Keratinocyte (primary cell): ENCODE data around the gene ZNF773. TPM values are rescaled to one million over a fixed set of nuclear protein-coding genes. Genes with fewer than 3 reads are reported as not detected.

Experiments
- DNase-seq: peaks from one replicate; pipeline ENCODE4 v3.0.0-alpha.2; 2011; ENCODE audit warnings: low read depth, missing footprints, low spot score
- FAIRE-seq: peaks from 2 replicates; lab custom pipeline; 2011; peaks lifted over from hg19 to GRCh38; lab: Jason Lieb, UNC
- H2AFZ ChIP-seq: 2 replicates; pipeline ENCODE4 v1.6.0; 2012; ENCODE audit warnings: low read length, control low read depth, inconsistent platforms; ENCODE audit not compliant: control insufficient read depth
- H3K27ac ChIP-seq: 2 replicates; pipeline ENCODE4 v1.5.1; 2011; ENCODE audit warnings: low read length; ENCODE audit not compliant: control insufficient read depth, insufficient read depth
- H3K27me3 ChIP-seq: 3 replicates; pipeline ENCODE4 v1.6.0; 2011; ENCODE audit warnings: low read length; ENCODE audit not compliant: control insufficient read depth, insufficient read depth; ENCODE audit errors: extremely low read depth
- H3K36me3 ChIP-seq, 2 experiments: 2 replicates in 1 of 2; 3 replicates in 1 of 2; pipeline ENCODE4 v1.5.1; 2011; ENCODE audit warnings: low read length in 2 of 2, mild to moderate bottlenecking in 1 of 2; ENCODE audit not compliant: control insufficient read depth in 2 of 2, insufficient read depth in 2 of 2; ENCODE audit errors: extremely low read depth in 1 of 2
- H3K4me1 ChIP-seq: 3 replicates; pipeline ENCODE4 v1.5.1; 2011; ENCODE audit warnings: low read length; ENCODE audit not compliant: control insufficient read depth, insufficient read depth; ENCODE audit errors: extremely low read depth
- H3K4me2 ChIP-seq: 3 replicates; pipeline ENCODE4 v1.6.0; 2011; ENCODE audit warnings: low read depth, low read length; ENCODE audit not compliant: control insufficient read depth, insufficient read depth; ENCODE audit errors: extremely low read depth
- H3K4me3 ChIP-seq, 3 experiments: fragments of 200-600 bp in 1 of 3; sonication (generic) in 1 of 3; 2 replicates in 2 of 3; 3 replicates in 1 of 3; pipeline ENCODE4 v1.5.1; 2011 to 2016; ENCODE audit warnings: low read length in 3 of 3, mild to moderate bottlenecking in 3 of 3, control low read depth in 2 of 3, inconsistent platforms in 1 of 3, low read depth in 1 of 3, mixed read lengths in 1 of 3, mixed run types in 1 of 3, moderate library complexity in 1 of 3; ENCODE audit not compliant: control insufficient read depth in 2 of 3, insufficient read depth in 2 of 3; ENCODE audit errors: extremely low read depth in 1 of 3
- H3K79me2 ChIP-seq: 2 replicates; pipeline ENCODE4 v1.6.0; 2012; ENCODE audit warnings: low read length; ENCODE audit not compliant: control insufficient read depth, insufficient read depth
- H3K9ac ChIP-seq: 3 replicates; pipeline ENCODE4 v1.6.0; 2011; ENCODE audit warnings: low read length; ENCODE audit not compliant: control insufficient read depth, insufficient read depth; ENCODE audit errors: extremely low read depth
- H3K9me1 ChIP-seq: 3 replicates; pipeline ENCODE4 v1.6.0; 2011; ENCODE audit warnings: low read length; ENCODE audit not compliant: control insufficient read depth, insufficient read depth; ENCODE audit errors: extremely low read depth
- H3K9me3 ChIP-seq: 2 replicates; pipeline ENCODE4 v1.5.1; 2012; ENCODE audit warnings: low read depth, low read length; ENCODE audit not compliant: control insufficient read depth
- H4K20me1 ChIP-seq: 3 replicates; pipeline ENCODE4 v1.6.0; 2011; ENCODE audit warnings: low read length; ENCODE audit not compliant: control insufficient read depth, insufficient read depth; ENCODE audit errors: extremely low read depth
- CTCF ChIP-seq, 3 experiments: IDR thresholded peaks in 1 of 3; conservative IDR thresholded peaks in 1 of 3; optimal IDR thresholded peaks in 1 of 3; 2 replicates in 2 of 3; 3 replicates in 1 of 3; pipeline versions ENCODE3 to v1.5.1; 2011; ENCODE audit warnings: low read length in 3 of 3, mild to moderate bottlenecking in 3 of 3, moderate library complexity in 2 of 3, control low read depth in 1 of 3, inconsistent platforms in 1 of 3; ENCODE audit not compliant: insufficient read depth in 2 of 3; ENCODE audit errors: extremely low read depth in 1 of 3
- EZH2 ChIP-seq: IDR thresholded peaks from one replicate; pipeline ENCODE4 v1.6.1; 2012; ENCODE audit warnings: inconsistent platforms, mild to moderate bottlenecking, low read length, moderate library complexity
- dilution Hi-C: fragments of 300-500 bp; cut with MboI; formaldehyde crosslinking; loops from one replicate; pipeline ENCODE4 v1.7.0; 2020; ENCODE audit warnings: low sequenced_read_pairs; ENCODE audit not compliant: extremely low pct_ligation_motif_present
- polyA plus RNA-seq, 5 experiments: library from polyadenylated mRNA; depleted of rRNA in 3 of 5; stranded (reverse) in 3 of 5; stranded (forward) in 1 of 5; unstranded in 1 of 5; fragments of >200 nt; gene quantifications; 1 replicate in 1 of 5; 2 replicates in 3 of 5; 3 replicates in 1 of 5; pipeline versions ENCODE4 v1.2.1 to v1.2.3, GENCODE V29; 2011 to 2012; ENCODE audit warnings: missing spikeins in 2 of 5, low read depth in 1 of 5, low replicate concordance in 1 of 5

The ZNF773 gene
- polyA plus RNA-seq, 1 donor (not counting 4 experiments of a cell fraction or from before 2014, with no cell fraction given), result 5.4 TPM

- dilution Hi-C loops, result no loop called here
- Histone ChIP-seq H3K27me3 (no peaks in the 10 kb centered on the region), H3K9ac (no peak overlapping the region), H3K79me2 (peaks cover 26% of the 10 kb centered on the region), H2AFZ (no peak overlapping the region), H3K4me2 (no peak overlapping the region), H3K9me1 (no peaks in the 10 kb centered on the region), H3K4me1 (no peaks in the 10 kb centered on the region), H3K36me3 (peaks cover 24 to 26% of the 10 kb centered on the region in 2 experiments), H3K4me3 (no peak overlapping the region), H4K20me1 (no peaks in the 10 kb centered on the region), H3K9me3 (no peaks in the 10 kb centered on the region), H3K27ac (no peak overlapping the region)
- TF ChIP-seq CTCF (optimal IDR thresholded peaks at IDR 0.05 in 1 of 3, IDR thresholded peaks at IDR 0.05 in 1 of 3, conservative IDR thresholded peaks at IDR 0.05 in 1 of 3; ENCODE audit: extremely low read depth in 1 of 3, insufficient read depth in 2 of 3, low read length in 3 of 3) (no peak), EZH2 (no peak)
- DNase-seq, result no peak
- no peak for FAIRE-seq
These were observed 6.4 kb downstream of the ZNF773 start for GRCh38 chr19:57506163-57506562.

GRCh38 chr19:57511484-57511883 is 11.7 kb downstream of the ZNF773 start:
- Histone ChIP-seq H2AFZ (no peak overlapping the region), H3K27ac (no peak overlapping the region), H3K9me1 (no peaks in the 10 kb centered on the region), H3K9ac (no peak overlapping the region), H4K20me1 (no peaks in the 10 kb centered on the region), H3K4me3 (no peak overlapping the region), H3K4me2 (no peak overlapping the region), H3K27me3 (no peaks in the 10 kb centered on the region), H3K36me3 (peaks cover 11 to 15% of the 10 kb centered on the region in 2 experiments), H3K79me2 (no peaks in the 10 kb centered on the region), H3K9me3 (peaks cover 2% of the 10 kb centered on the region), H3K4me1 (no peaks in the 10 kb centered on the region)
- no peak for TF ChIP-seq CTCF (optimal IDR thresholded peaks at IDR 0.05 in 1 of 3, IDR thresholded peaks at IDR 0.05 in 1 of 3, conservative IDR thresholded peaks at IDR 0.05 in 1 of 3; ENCODE audit: extremely low read depth in 1 of 3, insufficient read depth in 2 of 3, low read length in 3 of 3)
- TF ChIP-seq EZH2, result no peak
- dilution Hi-C loops, result no loop called here
- no peak for DNase-seq
- FAIRE-seq, result no peak
